PC-9 (cell line): ENCODE data around the gene ZNF438.

ENCODE experiments used
- EZH2 ChIP-seq: fragments of 200-600 bp; sonication (generic); IDR thresholded peaks from 2 replicates; pipeline ENCODE4 v1.8.0; 2017; ENCODE audit warnings: antibody characterized with exemption, low read depth
- TF ChIP-seq, protein P1 (sequence below): fragments of 200-600 bp; sonication (generic); conservative IDR thresholded peaks from 2 replicates; pipeline ENCODE4 v1.6.1; 2017; ENCODE audit warnings: mixed run types, antibody characterized with exemption, mild to moderate bottlenecking, moderate library complexity

DNA sequence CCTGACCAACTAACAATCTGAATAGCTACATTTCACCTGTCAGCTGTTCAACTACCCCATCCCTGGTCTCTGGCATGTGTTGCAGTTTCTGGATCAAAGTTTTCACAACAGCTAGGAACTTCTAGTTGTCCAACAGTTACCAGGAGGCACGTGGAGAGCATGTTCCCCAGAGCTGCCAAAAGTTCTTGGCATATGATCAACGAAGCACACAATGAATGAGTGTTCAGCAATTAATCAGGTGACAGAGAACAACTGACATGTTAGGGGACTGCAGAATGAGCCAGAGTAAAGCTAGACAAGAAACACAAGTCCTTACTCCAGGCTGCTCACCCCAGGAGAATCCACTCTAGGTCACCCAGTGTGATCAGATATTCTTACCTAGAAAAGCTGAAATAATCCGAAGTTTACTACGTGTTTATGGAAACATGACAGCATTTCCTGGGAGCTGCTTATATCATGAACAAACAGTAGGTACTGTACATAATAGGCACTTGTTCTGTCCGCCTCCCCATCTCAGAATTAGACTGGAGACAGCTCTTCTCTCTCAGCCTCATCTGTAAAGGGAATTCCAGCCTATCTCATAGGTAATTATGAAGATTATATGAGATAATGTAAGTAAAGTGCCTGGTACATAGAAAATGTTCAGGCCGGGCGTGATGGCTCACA is 50.6 kb downstream of the ZNF438 start:
- TF ChIP-seq, protein P1, sequence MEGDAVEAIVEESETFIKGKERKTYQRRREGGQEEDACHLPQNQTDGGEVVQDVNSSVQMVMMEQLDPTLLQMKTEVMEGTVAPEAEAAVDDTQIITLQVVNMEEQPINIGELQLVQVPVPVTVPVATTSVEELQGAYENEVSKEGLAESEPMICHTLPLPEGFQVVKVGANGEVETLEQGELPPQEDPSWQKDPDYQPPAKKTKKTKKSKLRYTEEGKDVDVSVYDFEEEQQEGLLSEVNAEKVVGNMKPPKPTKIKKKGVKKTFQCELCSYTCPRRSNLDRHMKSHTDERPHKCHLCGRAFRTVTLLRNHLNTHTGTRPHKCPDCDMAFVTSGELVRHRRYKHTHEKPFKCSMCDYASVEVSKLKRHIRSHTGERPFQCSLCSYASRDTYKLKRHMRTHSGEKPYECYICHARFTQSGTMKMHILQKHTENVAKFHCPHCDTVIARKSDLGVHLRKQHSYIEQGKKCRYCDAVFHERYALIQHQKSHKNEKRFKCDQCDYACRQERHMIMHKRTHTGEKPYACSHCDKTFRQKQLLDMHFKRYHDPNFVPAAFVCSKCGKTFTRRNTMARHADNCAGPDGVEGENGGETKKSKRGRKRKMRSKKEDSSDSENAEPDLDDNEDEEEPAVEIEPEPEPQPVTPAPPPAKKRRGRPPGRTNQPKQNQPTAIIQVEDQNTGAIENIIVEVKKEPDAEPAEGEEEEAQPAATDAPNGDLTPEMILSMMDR = no peak
- TF ChIP-seq EZH2 = no peak
